ENCODE measurements around the gene FOXN3.
"Not testable (repeated sequence)": the region's sequence is repeated elsewhere in the genome, so short reads cannot be mapped to it uniquely, and the experiment has no call there.

Gene FOXN3

GRCh38 chr14:89221109-89221810, 195.8 kb downstream of the FOXN3 start:
- DNase-seq = no peak

- DNase-seq = no peak
These were observed 198.0 kb downstream of the FOXN3 start for GRCh38 chr14:89219051-89219450.

- DNase-seq = no peak
These were observed 199.1 kb downstream of the FOXN3 start for GRCh38 chr14:89217891-89218290.

GRCh38 chr14:89215531-89215930, 201.5 kb downstream of the FOXN3 start:
- DNase-seq = no peak

GRCh38 chr14:89215114-89215513, 201.9 kb downstream of the FOXN3 start:
- no peak for DNase-seq

- peak in 1 of 2 experiments; percentile 9 for DNase-seq
These were observed 202.6 kb downstream of the FOXN3 start for GRCh38 chr14:89214221-89214965.

GRCh38 chr14:89212386-89213235, 204.4 kb downstream of the FOXN3 start:
- DNase-seq = no peak

- DNase-seq = no peak
These were observed 207.5 kb downstream of the FOXN3 start for GRCh38 chr14:89209558-89209957.

- no peak for DNase-seq
These were observed 209.1 kb downstream of the FOXN3 start for GRCh38 chr14:89207925-89208328.

- no peak for DNase-seq
These were observed 210.5 kb downstream of the FOXN3 start for GRCh38 chr14:89206389-89207031.

- no peak for DNase-seq
These were observed 211.8 kb downstream of the FOXN3 start for GRCh38 chr14:89205137-89205740.

- DNase-seq = no peak
These were observed 214.4 kb downstream of the FOXN3 start for GRCh38 chr14:89202413-89203190.

GRCh38 chr14:89201645-89202044, 215.4 kb downstream of the FOXN3 start:
- no peak for DNase-seq

GRCh38 chr14:89199357-89199756, 217.7 kb downstream of the FOXN3 start:
- not testable (repeated sequence) for DNase-seq

- no peak for DNase-seq
These were observed 218.3 kb downstream of the FOXN3 start for GRCh38 chr14:89198544-89199329.

GRCh38 chr14:89197623-89198022, 219.4 kb downstream of the FOXN3 start:
- DNase-seq = no peak

GRCh38 chr14:89196545-89196944, 220.5 kb downstream of the FOXN3 start:
- no peak for DNase-seq

- DNase-seq = no peak
These were observed 222.7 kb downstream of the FOXN3 start for GRCh38 chr14:89194376-89194775.

- peak; percentile 77 to 87 for DNase-seq
These were observed 226.1 kb downstream of the FOXN3 start for GRCh38 chr14:89190765-89191513.

- no peak for DNase-seq
These were observed 228.5 kb downstream of the FOXN3 start for GRCh38 chr14:89188492-89188891.

Measured in NCI-H526 (cell line).